ENCODE measurements around the gene RPTOR. TPM values are rescaled to one million over a fixed set of nuclear protein-coding genes. Genes with fewer than 3 reads are reported as not detected.

RPTOR gene
- total RNA-seq, 1 experiment from 2014 or later = 25.1 TPM

- no peaks in the 10 kb centered on the region for H4K20me1 ChIP-seq (ENCODE audit: control insufficient read depth, insufficient read depth, insufficient read length)
- no peaks in the 10 kb centered on the region for H3K79me1 ChIP-seq (ENCODE audit: insufficient read depth, low read depth, low read length, poor library complexity, severe bottlenecking)
- H3K23me2 ChIP-seq (ENCODE audit: insufficient read length, low read depth, low read length, poor library complexity, severe bottlenecking) = no peaks in the 10 kb centered on the region
- peaks cover 9 to 10% of the 10 kb centered on the region in 2 experiments for H3K9me3 Mint-ChIP-seq
- WGBS (ENCODE audit: extremely low coverage, insufficient read length, low lambda C conversion rate) = no CpG with 5 or more reads among the region's 4 CpGs
- DNase-seq = no peak
- no peak overlapping the region for H3K23ac ChIP-seq (ENCODE audit: insufficient read length, low read depth, low read length)
- no peak overlapping the region for H2BK15ac ChIP-seq (ENCODE audit: low read depth, low read length)
- TF ChIP-seq CTCF (conservative IDR thresholded peaks at IDR 0.05) = no peak
- no peak overlapping the region for H3K14ac ChIP-seq (ENCODE audit: insufficient read depth, low read length)
- H3K9ac ChIP-seq (ENCODE audit: extremely low read depth, insufficient read length, low read length) = no peak overlapping the region
- no peak overlapping the region for H3K18ac ChIP-seq (ENCODE audit: insufficient read length, low read depth, low read length)
- no peak overlapping the region for H2BK12ac ChIP-seq (ENCODE audit: insufficient read length, low read depth, low read length)
- no peaks in the 10 kb centered on the region for H3K9me3 ChIP-seq (ENCODE audit: control insufficient read depth, low read depth, low read length)
- no peak overlapping the region for H3K4me3 Mint-ChIP-seq
- no peak overlapping the region for H3K27ac Mint-ChIP-seq
- H3K27ac ChIP-seq (ENCODE audit: insufficient read length, low read depth, low read length) = no peak overlapping the region
- H3K27me3 ChIP-seq (ENCODE audit: insufficient read depth, low read length) = no peaks in the 10 kb centered on the region
- H3K56ac ChIP-seq (ENCODE audit: insufficient read length, low read depth, low read length) = no peak overlapping the region
- no peak overlapping the region for H2BK5ac ChIP-seq (ENCODE audit: insufficient read length, low read length)
- no peak overlapping the region for H4K8ac ChIP-seq (replicated peaks; ENCODE audit: insufficient read length, low read depth, low read length)
- no peaks in the 10 kb centered on the region for H3K4me1 Mint-ChIP-seq
- peaks cover 3% of the 10 kb centered on the region for H3K27me3 Mint-ChIP-seq (ENCODE audit: low read depth)
- H2AFZ ChIP-seq (ENCODE audit: low read length) = no peak overlapping the region
- no peak overlapping the region for H2BK120ac ChIP-seq (ENCODE audit: low read depth, low read length, poor library complexity, severe bottlenecking)
- no peak overlapping the region for H2BK20ac ChIP-seq (ENCODE audit: low read depth, low read length, poor library complexity, severe bottlenecking)
- no peak overlapping the region for H4K91ac ChIP-seq (ENCODE audit: insufficient read length, low read depth, low read length)
- H3K4me1 ChIP-seq (ENCODE audit: insufficient read depth, low read length) = no peaks in the 10 kb centered on the region
- H3K4ac ChIP-seq (ENCODE audit: low read depth, low read length) = no peak overlapping the region
- H3T11ph ChIP-seq (ENCODE audit: low read length) = no peak overlapping the region
- H2AK5ac ChIP-seq (ENCODE audit: insufficient read length, low read length) = no peak overlapping the region
- no peaks in the 10 kb centered on the region for H3K79me2 ChIP-seq (ENCODE audit: insufficient read depth, low read length)
- H3K4me2 ChIP-seq (ENCODE audit: insufficient read depth, insufficient read length, low read length) = no peak overlapping the region
- no peak overlapping the region for H4K5ac ChIP-seq (ENCODE audit: insufficient read length, low read depth, low read length)
- H3K36me3 Mint-ChIP-seq (ENCODE audit: insufficient read depth in 1 of 3, low read depth in 3 of 3) = peaks cover 19 to 23% (median 19%) of the 10 kb centered on the region in 3 experiments
Measured at GRCh38 chr17:80745183-80745582, 200.5 kb downstream of the RPTOR start.

Data from H9 (cell line).